Measurements from ENCODE around the gene CAMTA1. TPM values are rescaled to one million over a fixed set of nuclear protein-coding genes. Genes with fewer than 3 reads are reported as not detected.
"Not testable (repeated sequence)": the region's sequence is repeated elsewhere in the genome, so short reads cannot be mapped to it uniquely, and the experiment has no call there.

The CAMTA1 gene
- total RNA-seq, 1 donor from 2014 or later, result 69.9 TPM

DNA sequence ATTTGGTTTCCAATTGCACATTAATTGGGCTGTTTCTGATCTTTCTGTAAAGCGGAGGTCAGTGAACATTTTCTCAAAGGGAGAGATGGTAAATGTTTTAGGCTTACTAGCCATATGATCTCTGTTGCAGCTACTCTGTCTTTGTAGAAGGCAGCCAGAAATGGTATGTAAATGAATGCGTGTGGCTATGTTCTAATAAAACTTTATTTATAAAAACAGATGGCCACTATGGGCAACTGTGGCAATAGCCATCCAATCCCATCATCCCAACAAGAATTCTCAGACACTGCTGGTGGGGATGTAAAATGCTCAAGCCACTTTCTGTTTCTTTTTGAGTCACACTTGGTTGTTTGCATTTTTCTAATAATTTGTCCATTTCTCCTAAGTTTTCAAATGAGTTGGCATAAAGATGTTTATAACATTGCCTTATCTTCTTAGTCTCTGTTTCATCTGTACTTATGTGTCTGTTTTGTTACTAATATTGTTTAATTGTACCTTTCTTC lies 537.1 kb downstream of the CAMTA1 start:
- intact Hi-C loops (cut with micrococcal nuclease), result no loop called here

DNA sequence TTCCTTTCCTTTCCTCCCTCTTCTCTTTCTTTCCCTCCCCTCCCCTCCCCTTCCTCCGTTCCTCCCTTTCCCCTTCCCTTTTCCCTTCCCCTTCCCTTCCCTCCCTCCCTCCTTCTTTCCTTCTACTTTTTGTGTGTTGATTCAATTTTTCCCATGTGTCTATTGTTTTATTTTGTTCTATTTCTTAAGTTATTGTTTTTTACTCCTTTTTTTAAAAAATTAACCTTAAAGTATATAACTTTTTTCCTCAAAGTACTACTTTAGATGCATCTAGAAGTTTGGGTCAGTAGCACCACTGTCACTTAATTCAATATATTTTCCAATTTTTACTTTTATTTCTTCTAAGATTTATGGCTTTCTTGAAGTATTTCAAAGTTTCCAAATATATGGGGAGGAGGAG lies 537.7 kb downstream of the CAMTA1 start:
- peaks cover 3% of the 10 kb centered on the region for H3K27me3 Mint-ChIP-seq
- no peak overlapping the region for H3K27ac Mint-ChIP-seq
- DNase-seq, result no peak
- intact Hi-C loops (cut with micrococcal nuclease), result no loop called here
- no peak overlapping the region for H3K4me3 Mint-ChIP-seq
- H3K36me3 Mint-ChIP-seq (ENCODE audit: low read depth), result no peaks in the 10 kb centered on the region
- H3K4me1 Mint-ChIP-seq, result no peaks in the 10 kb centered on the region
- no peaks in the 10 kb centered on the region for H3K9me3 Mint-ChIP-seq

More for the DNA sequence above, 537.1 kb downstream of the CAMTA1 start:
- no peaks in the 10 kb centered on the region for H3K36me3 Mint-ChIP-seq (ENCODE audit: low read depth)
- no peak overlapping the region for H3K27ac Mint-ChIP-seq
- no peak overlapping the region for H3K4me3 Mint-ChIP-seq
- no peaks in the 10 kb centered on the region for H3K4me1 Mint-ChIP-seq
- no peaks in the 10 kb centered on the region for H3K9me3 Mint-ChIP-seq
- H3K27me3 Mint-ChIP-seq, result peaks cover 3% of the 10 kb centered on the region
- DNase-seq, result no peak

DNA sequence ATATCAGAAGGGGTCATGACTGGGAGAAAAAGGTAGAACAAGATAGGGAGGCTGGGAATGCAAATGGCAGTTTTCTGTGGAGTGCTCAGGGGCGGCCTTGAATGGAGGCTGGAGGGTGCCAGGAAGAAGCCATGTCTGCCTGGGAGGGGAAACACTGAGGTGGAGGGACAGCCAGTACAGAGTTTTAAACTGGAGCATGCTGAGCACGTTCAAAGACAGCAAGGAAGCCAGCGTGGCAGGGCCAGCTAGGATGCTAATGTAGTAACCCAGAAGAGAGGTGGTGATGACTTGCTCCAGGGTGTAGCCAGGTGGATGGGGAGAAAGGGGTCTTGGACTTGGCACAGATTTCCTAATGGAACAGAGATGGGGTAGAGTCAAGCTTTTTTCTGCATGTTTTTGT lies 540.0 kb downstream of the CAMTA1 start:
- H3K27ac Mint-ChIP-seq, result no peak overlapping the region
- H3K9me3 Mint-ChIP-seq, result no peaks in the 10 kb centered on the region
- peaks cover 4% of the 10 kb centered on the region for H3K27me3 Mint-ChIP-seq
- peak; percentile 18 for DNase-seq
- H3K36me3 Mint-ChIP-seq (ENCODE audit: low read depth), result no peaks in the 10 kb centered on the region
- intact Hi-C loops (cut with micrococcal nuclease), result no loop called here
- H3K4me1 Mint-ChIP-seq, result no peaks in the 10 kb centered on the region
- H3K4me3 Mint-ChIP-seq, result no peak overlapping the region

DNA sequence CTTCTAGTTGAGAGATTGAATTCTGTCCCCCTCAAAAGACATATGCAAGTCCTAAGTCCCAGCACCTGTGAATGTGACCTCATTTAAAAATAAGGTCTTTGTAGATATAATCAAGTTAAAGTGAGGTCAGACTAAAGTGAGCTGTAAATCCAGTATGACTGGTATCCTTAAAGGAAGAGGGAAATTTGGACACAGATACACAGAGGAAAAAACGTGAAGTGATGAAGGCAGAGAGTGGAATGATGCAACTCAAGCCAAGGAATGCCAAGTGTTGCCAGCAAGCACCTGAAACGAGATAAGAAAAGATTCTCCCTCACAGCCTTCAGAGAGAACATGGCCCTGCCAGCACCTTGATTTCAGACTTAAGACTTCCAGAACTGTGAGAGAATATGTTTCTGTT lies 541.1 kb downstream of the CAMTA1 start:
- no peak for DNase-seq
- intact Hi-C loops (cut with micrococcal nuclease), result no loop called here
- Mint-ChIP-seq H3K36me3 (ENCODE audit: low read depth) (no peaks in the 10 kb centered on the region), H3K4me1 (no peaks in the 10 kb centered on the region), H3K9me3 (no peaks in the 10 kb centered on the region), H3K27me3 (peaks cover 4% of the 10 kb centered on the region), H3K4me3 (no peak overlapping the region), H3K27ac (no peak overlapping the region)

DNA sequence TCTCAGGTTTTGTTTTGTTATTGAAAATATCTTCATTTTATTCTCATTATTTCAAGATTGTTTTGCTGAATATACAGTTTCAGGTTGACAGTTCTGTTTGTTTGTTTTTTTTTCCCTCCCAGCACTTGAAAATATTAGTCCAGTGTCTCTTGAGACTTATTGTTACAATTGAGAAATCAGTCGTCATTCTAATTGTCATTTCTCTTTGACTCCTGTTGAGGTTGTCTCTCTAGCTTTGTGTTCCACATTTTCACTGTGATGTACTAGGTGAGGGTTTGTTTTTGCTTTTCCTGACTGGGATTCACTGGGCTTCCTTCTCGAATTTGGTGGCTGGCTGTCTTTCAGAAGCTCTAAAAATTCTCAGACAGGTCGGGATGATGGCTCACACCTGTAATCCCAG lies 542.6 kb downstream of the CAMTA1 start:
- H3K36me3 Mint-ChIP-seq (ENCODE audit: low read depth), result no peaks in the 10 kb centered on the region
- intact Hi-C loops (cut with micrococcal nuclease), result no loop called here
- no peaks in the 10 kb centered on the region for H3K4me1 Mint-ChIP-seq
- no peak for DNase-seq
- no peak overlapping the region for H3K4me3 Mint-ChIP-seq
- H3K27me3 Mint-ChIP-seq, result peaks cover 4% of the 10 kb centered on the region
- H3K27ac Mint-ChIP-seq, result no peak overlapping the region
- H3K9me3 Mint-ChIP-seq, result no peaks in the 10 kb centered on the region

DNA sequence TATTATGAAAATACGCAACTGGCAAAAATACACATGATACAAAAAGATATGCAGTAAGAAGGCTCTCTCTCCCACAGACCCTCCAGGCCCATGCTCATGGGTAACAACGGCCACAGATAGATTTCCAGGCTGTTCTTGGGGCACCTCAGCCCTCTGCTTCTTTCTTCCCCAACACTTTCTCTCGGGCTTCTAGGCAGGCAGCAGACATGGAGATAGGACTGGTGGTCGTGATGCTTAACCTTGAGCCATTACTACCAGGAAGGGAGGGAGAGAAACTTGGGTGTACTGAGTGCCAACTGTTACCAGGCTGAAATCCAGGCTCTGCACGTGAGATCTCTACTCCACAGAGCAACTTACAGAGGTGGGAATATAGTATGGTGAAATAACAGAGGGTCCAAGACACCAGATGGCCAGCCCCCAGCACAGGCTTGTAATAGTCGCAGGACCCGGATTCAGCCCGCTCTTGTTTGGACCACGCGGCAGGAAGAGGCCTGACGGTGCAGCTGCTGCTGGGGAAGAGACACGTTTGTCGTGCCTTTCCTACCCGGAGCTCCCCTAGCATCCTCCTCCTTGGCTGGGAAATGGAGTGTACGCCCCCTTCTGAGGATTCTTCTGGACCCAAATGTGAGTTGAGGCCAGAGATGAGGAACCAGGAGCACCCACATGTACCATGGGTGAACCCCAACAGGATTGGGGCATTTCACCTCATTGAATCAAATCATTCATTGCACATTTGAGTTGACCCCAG lies 544.8 kb downstream of the CAMTA1 start:
- intact Hi-C loops (cut with micrococcal nuclease), result no loop called here
- Mint-ChIP-seq H3K4me3 (no peak overlapping the region), H3K27me3 (peaks cover 4% of the 10 kb centered on the region), H3K9me3 (no peaks in the 10 kb centered on the region), H3K27ac (no peak overlapping the region), H3K36me3 (ENCODE audit: low read depth) (no peaks in the 10 kb centered on the region), H3K4me1 (no peaks in the 10 kb centered on the region)
- DNase-seq, result peak; percentile 16

DNA sequence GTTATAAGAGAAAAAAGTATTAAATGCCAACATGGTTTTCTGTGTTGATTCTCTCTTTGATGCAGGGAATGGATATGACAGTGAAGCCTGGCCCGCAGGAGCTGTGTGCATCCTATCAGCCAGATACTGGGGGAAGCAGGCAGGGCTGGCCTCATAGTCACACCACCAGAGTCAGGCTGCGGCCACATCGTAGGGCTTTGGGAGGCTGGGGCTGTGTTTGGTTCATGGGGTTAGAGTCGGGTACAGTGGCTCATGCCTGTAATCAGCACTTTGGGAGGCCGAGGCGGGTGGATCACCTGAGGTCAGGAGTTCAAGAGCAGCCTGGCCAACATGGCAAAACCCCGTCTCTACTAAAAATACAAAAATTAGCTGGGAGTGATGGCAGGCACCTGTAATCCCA lies 545.5 kb downstream of the CAMTA1 start:
- intact Hi-C loops (cut with micrococcal nuclease); H3K9me3 Mint-ChIP-seq; H3K27me3 Mint-ChIP-seq; H3K36me3 Mint-ChIP-seq (ENCODE audit: low read depth); H3K4me1 Mint-ChIP-seq; H3K4me3 Mint-ChIP-seq; DNase-seq; H3K27ac Mint-ChIP-seq: not testable (repeated sequence)

DNA sequence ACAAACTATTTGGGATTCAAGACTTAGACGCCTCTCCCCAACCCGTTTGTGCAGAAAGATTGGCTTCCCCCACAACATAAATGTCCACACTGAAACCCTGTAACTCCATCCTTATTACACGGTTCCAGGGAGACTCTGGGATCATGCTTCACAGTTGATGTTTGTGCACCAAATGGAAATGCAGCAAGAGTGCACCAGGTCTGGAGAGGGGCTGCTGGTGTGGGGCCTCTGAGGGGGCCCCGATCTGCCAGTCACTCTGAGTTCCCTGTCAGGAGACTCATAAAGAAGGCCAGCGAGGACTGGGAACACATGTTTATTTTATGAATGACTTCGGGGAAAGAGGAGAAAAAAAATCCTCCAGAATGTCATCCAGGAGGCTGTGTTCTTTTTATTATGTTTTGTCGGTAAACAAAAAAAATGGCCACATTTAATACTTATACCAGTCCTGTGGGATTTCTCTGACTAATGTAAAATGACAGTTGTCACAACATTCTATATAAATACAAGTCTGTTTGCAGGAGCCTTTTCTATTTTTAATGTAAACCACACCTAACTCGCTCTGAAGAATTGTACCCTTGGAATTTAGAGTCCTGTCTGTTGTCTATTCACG lies 546.8 kb downstream of the CAMTA1 start:
- Mint-ChIP-seq H3K27ac (no peak overlapping the region), H3K27me3 (peaks cover 2% of the 10 kb centered on the region)

DNA sequence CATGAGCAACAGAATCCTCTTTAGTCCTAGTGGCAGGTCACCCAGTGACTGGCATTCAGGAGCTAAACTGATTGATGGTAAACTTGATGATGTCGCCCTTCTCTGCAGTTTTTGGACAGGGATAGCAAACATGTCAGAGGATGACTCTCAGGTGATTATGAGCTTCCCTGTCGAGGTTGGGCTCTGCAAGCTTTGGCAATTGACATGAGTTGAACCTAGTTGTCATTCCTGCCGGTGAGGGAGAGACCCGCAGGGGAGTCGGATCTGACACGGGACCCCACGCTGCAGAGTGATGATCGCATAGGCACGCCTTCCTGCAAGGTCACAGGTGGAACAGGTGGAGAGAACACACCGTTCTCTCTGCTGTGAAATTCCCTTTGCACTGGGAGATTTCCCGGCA lies 547.8 kb downstream of the CAMTA1 start:
- Mint-ChIP-seq H3K27ac (no peak overlapping the region), H3K36me3 (ENCODE audit: low read depth) (no peaks in the 10 kb centered on the region), H3K9me3 (no peaks in the 10 kb centered on the region), H3K4me1 (no peaks in the 10 kb centered on the region), H3K4me3 (no peak overlapping the region), H3K27me3 (peaks cover 2% of the 10 kb centered on the region)
- intact Hi-C loops (cut with micrococcal nuclease), result no loop called here
- DNase-seq, result no peak

More for the DNA sequence above, 546.8 kb downstream of the CAMTA1 start:
- intact Hi-C loops (cut with micrococcal nuclease), result no loop called here
- Mint-ChIP-seq H3K9me3 (no peaks in the 10 kb centered on the region), H3K4me3 (no peak overlapping the region), H3K36me3 (ENCODE audit: low read depth) (no peaks in the 10 kb centered on the region), H3K4me1 (no peaks in the 10 kb centered on the region)
- no peak for DNase-seq

DNA sequence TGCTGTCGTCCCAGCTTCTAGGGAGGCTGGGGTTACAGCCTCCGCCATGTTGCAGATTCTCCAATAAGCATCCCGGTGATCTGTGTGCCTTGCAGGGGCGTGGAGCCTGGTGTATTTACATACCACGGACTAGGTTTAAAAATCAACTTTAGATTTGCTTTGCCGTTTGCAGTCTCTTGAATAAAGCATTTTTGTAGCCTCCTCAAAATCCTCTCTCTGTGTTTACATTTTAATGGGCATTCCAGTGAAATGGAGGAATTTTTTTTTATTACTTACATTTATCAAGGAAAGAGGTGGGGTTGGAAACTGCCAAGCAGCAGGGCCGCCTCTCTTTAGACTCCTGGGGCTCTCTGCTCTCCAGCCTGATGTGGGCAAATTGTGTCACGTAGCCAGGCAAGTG lies 548.4 kb downstream of the CAMTA1 start:
- intact Hi-C loops (cut with micrococcal nuclease), result no loop called here
- no peaks in the 10 kb centered on the region for H3K9me3 Mint-ChIP-seq
- H3K36me3 Mint-ChIP-seq (ENCODE audit: low read depth), result no peaks in the 10 kb centered on the region
- H3K27me3 Mint-ChIP-seq, result no peaks in the 10 kb centered on the region
- no peak overlapping the region for H3K27ac Mint-ChIP-seq
- no peak for DNase-seq
- no peaks in the 10 kb centered on the region for H3K4me1 Mint-ChIP-seq
- H3K4me3 Mint-ChIP-seq, result no peak overlapping the region

DNA sequence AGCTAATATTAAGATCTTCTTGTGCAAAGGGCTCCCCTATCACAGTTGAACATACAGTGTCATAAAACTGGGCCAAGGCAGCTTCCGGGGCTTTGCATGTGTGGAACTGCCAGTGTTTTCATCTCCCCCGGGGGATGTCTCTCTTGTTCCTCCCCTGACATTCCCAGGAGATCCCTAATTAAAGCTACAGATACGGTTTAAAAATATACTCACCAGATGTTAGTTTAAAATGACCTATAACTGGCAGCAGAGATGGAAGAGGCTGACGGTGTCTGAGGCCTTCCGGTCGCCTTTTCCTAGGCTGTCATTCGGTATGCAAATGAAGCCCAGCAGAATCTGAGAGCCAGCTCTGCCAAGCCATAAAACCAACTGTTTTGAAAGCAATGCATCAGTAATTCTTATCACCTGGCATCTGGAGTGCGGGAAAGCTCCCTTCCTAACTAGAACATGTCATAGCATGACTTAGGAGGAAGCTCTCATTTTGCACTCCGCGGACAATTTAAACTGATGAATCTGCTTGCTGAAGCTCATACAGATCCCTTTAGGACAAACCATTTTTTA lies 549.3 kb downstream of the CAMTA1 start:
- no peaks in the 10 kb centered on the region for H3K27me3 Mint-ChIP-seq
- DNase-seq, result no peak
- H3K4me1 Mint-ChIP-seq, result no peaks in the 10 kb centered on the region
- H3K4me3 Mint-ChIP-seq, result no peak overlapping the region
- H3K27ac Mint-ChIP-seq, result no peak overlapping the region
- intact Hi-C loops (cut with micrococcal nuclease), result no loop called here
- H3K9me3 Mint-ChIP-seq, result no peaks in the 10 kb centered on the region
- H3K36me3 Mint-ChIP-seq (ENCODE audit: low read depth), result no peaks in the 10 kb centered on the region

DNA sequence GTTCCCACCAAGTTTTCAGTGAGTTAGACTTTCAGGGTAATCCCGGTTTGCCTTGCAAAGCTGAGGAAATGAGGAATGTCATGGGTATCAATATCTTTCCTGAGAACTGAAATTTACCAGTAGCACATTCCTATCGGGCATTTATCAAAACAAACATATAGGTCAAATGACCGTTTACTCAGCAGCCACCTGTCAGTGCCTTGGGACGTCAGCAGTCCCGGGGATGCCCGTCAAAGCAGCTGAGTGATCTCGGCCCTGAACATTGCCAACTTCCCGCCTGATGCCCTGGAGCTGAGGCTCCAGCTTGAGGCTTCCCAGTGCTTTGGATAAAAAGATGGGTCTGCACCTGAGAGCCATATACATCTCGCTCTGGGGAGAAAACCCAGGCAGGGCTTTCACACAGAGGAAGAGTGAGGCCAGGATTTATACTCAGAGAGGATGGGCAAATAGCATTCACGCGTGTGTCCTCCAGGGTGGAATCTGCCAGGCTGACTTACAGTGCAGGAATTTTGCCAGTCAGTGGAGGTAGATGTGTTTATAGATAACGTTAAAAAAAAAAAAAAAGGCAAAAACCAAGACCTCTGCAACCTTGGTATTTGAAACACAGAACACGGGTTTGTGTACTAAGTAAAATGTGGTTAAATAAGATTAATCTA lies 550.1 kb downstream of the CAMTA1 start:
- no peak for DNase-seq
- Mint-ChIP-seq H3K27ac (no peak overlapping the region), H3K4me3 (no peak overlapping the region), H3K9me3 (no peaks in the 10 kb centered on the region), H3K4me1 (no peaks in the 10 kb centered on the region), H3K27me3 (no peaks in the 10 kb centered on the region), H3K36me3 (ENCODE audit: low read depth) (no peaks in the 10 kb centered on the region)
- intact Hi-C loops (cut with micrococcal nuclease), result no loop called here

DNA sequence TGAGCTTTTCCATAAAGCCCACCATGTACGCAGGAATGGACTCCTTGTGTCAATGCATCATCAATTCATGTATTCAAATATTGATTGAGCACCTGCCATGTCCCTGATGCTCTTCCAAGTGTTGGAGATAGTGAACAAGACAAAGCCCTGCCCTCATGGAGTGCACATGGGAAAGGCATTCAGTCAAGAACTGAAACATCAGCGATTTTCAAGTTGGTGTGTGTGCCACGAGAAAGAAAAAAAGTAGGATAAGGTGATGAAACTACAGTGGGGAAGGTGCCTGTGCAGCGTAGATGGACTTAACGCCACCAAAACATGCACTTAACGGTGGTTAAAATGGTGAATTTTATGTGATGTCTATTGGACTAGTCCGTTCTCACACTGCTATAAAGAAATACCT lies 553.2 kb downstream of the CAMTA1 start:
- Mint-ChIP-seq H3K9me3 (no peaks in the 10 kb centered on the region), H3K4me1 (no peaks in the 10 kb centered on the region), H3K27me3 (no peaks in the 10 kb centered on the region), H3K36me3 (ENCODE audit: low read depth) (no peaks in the 10 kb centered on the region), H3K27ac (no peak overlapping the region), H3K4me3 (no peak overlapping the region)
- no peak for DNase-seq
- intact Hi-C loops (cut with micrococcal nuclease), result no loop called here

DNA sequence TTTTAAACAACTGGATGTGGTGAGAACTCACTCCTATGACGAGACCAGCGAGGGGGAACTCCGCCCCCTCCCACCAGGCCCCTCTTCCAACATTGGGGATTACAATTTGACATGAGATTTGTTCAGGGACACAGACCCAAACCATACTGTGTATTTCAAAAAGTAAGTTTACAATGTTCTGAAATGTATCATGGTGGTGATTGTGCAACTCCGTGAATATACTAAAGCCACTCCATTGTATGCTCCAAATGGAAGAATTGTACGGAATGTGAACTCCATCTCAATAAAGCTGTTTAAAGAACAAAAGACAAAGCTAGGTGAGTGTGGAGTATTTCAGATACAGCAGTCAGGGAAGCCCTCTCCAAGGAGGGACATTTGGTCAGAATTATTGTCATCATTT lies 553.8 kb downstream of the CAMTA1 start:
- no peak for DNase-seq
- Mint-ChIP-seq H3K36me3 (ENCODE audit: low read depth) (no peaks in the 10 kb centered on the region), H3K9me3 (no peaks in the 10 kb centered on the region), H3K4me3 (no peak overlapping the region), H3K4me1 (no peaks in the 10 kb centered on the region), H3K27me3 (no peaks in the 10 kb centered on the region), H3K27ac (no peak overlapping the region)
- intact Hi-C loops (cut with micrococcal nuclease), result no loop called here
